Hepatocyte (in vitro differentiated cells): ENCODE data around the gene ANO9. TPM values are rescaled to one million over a fixed set of nuclear protein-coding genes. Genes with fewer than 3 reads are reported as not detected.

Source experiments
- DNase-seq: peaks from one replicate; pipeline ENCODE4 v3.0.0-alpha.2; 2016; ENCODE audit warnings: low spot score
- H2AFZ ChIP-seq: fragments of 200-600 bp; sonication (generic); 2 replicates; pipeline ENCODE4 v1.6.0; 2016; ENCODE audit warnings: antibody characterized with exemption, mild to moderate bottlenecking
- H3K27ac ChIP-seq: fragments of 200-600 bp; sonication (generic); 2 replicates; pipeline ENCODE4 v1.5.1; 2016; ENCODE audit warnings: mild to moderate bottlenecking
- H3K27me3 ChIP-seq: fragments of 200-600 bp; sonication (generic); 2 replicates; pipeline ENCODE4 v1.6.1; 2016
- H3K36me3 ChIP-seq: fragments of 200-600 bp; sonication (generic); replicated peaks from 2 replicates; pipeline ENCODE4 v1.5.1; 2016; ENCODE audit warnings: low read depth; ENCODE audit not compliant: insufficient read depth
- H3K4me1 ChIP-seq: fragments of 200-600 bp; sonication (generic); 2 replicates; pipeline ENCODE4 v1.5.1; 2016; ENCODE audit warnings: mild to moderate bottlenecking, moderate library complexity; ENCODE audit not compliant: insufficient read depth
- H3K4me2 ChIP-seq: fragments of 200-600 bp; sonication (generic); 2 replicates; pipeline ENCODE4 v1.6.0; 2016
- H3K4me3 ChIP-seq: fragments of 200-600 bp; sonication (generic); 2 replicates; pipeline ENCODE4 v1.5.1; 2016; ENCODE audit warnings: mild to moderate bottlenecking
- H3K79me2 ChIP-seq: fragments of 200-600 bp; sonication (generic); 2 replicates; pipeline ENCODE4 v1.6.0; 2017; ENCODE audit warnings: mild to moderate bottlenecking
- H3K9me2 ChIP-seq: fragments of 200-600 bp; sonication (generic); replicated peaks from 2 replicates; pipeline ENCODE4 v1.6.0; 2017; ENCODE audit warnings: mild to moderate bottlenecking; ENCODE audit not compliant: insufficient read depth
- H3K9me3 ChIP-seq: fragments of 200-600 bp; sonication (generic); 2 replicates; pipeline ENCODE4 v1.5.1; 2016; ENCODE audit warnings: low read depth, mild to moderate bottlenecking
- H4K20me1 ChIP-seq: fragments of 200-600 bp; sonication (generic); 2 replicates; pipeline ENCODE4 v1.6.0; 2016; ENCODE audit warnings: mild to moderate bottlenecking; ENCODE audit not compliant: insufficient read depth, poor library complexity, severe bottlenecking
- CTCF ChIP-seq: fragments of 200-600 bp; sonication (generic); IDR thresholded peaks from 2 replicates; pipeline ENCODE4 v1.5.1; 2016; ENCODE audit warnings: antibody characterized with exemption, mild to moderate bottlenecking; ENCODE audit not compliant: poor library complexity
- EZH2 ChIP-seq: fragments of 200-600 bp; sonication (generic); IDR thresholded peaks from 2 replicates; pipeline ENCODE4 v1.6.1; 2016; ENCODE audit warnings: antibody characterized with exemption, mild to moderate bottlenecking, borderline replicate concordance
- EZH2phosphoT487 ChIP-seq: fragments of 200-600 bp; sonication (generic); IDR thresholded peaks from one replicate; pipeline ENCODE4 v1.6.1; 2018; ENCODE audit warnings: antibody characterized with exemption, mild to moderate bottlenecking, low read depth, moderate library complexity; ENCODE audit not compliant: unreplicated experiment, severe bottlenecking
- WGBS: methylation state at CpG from one replicate; pipeline ENCODE4 v1.1.6; 2016; ENCODE audit warnings: low lambda C conversion rate; ENCODE audit errors: missing lambda C conversion rate; 5-methylcytosine and 5-hydroxymethylcytosine counted together
- polyA plus RNA-seq: library from polyadenylated mRNA; unstranded; fragments of >200 nt; fragmentation: Nextera tagmentation; extraction: Ambion mirVana; gene quantifications from 2 replicates; pipeline ENCODE4 v1.2.1, GENCODE V29; 2016
- total RNA-seq: library from RNA; depleted of rRNA; stranded (reverse); fragments of >200 nt; gene quantifications from 2 replicates; pipeline ENCODE4 v1.2.3, GENCODE V29; 2014

The ANO9 gene
- total and polyA plus RNA-seq, 2 experiments from 2014 or later = 21.2 to 35.7 TPM

GRCh38 chr11:468036-468435, 26.2 kb upstream of the ANO9 start:
- H3K27ac ChIP-seq = peak overlapping the region; percentile 93
- no peaks in the 10 kb centered on the region for H3K9me2 ChIP-seq
- no peaks in the 10 kb centered on the region for H3K27me3 ChIP-seq
- H3K79me2 ChIP-seq = peaks cover 18% of the 10 kb centered on the region
- H3K36me3 ChIP-seq = no peaks in the 10 kb centered on the region
- no peaks in the 10 kb centered on the region for H3K9me3 ChIP-seq
- H2AFZ ChIP-seq = no peak overlapping the region
- H3K4me2 ChIP-seq = no peak overlapping the region
- TF ChIP-seq CTCF (no peak), EZH2 (no peak), EZH2phosphoT487 (no peak)
- no peaks in the 10 kb centered on the region for H4K20me1 ChIP-seq
- no peak overlapping the region for H3K4me3 ChIP-seq
- WGBS = 82% methylated on average over 12 of the region's 12 CpGs
- H3K4me1 ChIP-seq = peaks cover 8% of the 10 kb centered on the region
- no peak for DNase-seq

- Histone ChIP-seq H3K36me3 (no peaks in the 10 kb centered on the region), H3K27me3 (no peaks in the 10 kb centered on the region), H2AFZ (no peak overlapping the region), H3K4me2 (no peak overlapping the region), H3K9me3 (no peaks in the 10 kb centered on the region), H3K4me3 (no peak overlapping the region), H3K79me2 (peaks cover 20% of the 10 kb centered on the region), H3K9me2 (no peaks in the 10 kb centered on the region), H3K27ac (no peak overlapping the region), H3K4me1 (peaks cover 8% of the 10 kb centered on the region), H4K20me1 (no peaks in the 10 kb centered on the region)
- 70% methylated on average over 9 of the region's 9 CpGs for WGBS
- no peak for DNase-seq
- no peak for TF ChIP-seq CTCF
- no peak for TF ChIP-seq EZH2phosphoT487
- no peak for TF ChIP-seq EZH2
These were observed 24.2 kb upstream of the ANO9 start for GRCh38 chr11:465896-466530.

- no peaks in the 10 kb centered on the region for H4K20me1 ChIP-seq
- no peaks in the 10 kb centered on the region for H3K27me3 ChIP-seq
- no peaks in the 10 kb centered on the region for H3K9me3 ChIP-seq
- no peak for DNase-seq
- no peak overlapping the region for H3K4me2 ChIP-seq
- peaks cover 7% of the 10 kb centered on the region for H3K4me1 ChIP-seq
- H3K4me3 ChIP-seq = no peak overlapping the region
- no peak overlapping the region for H3K27ac ChIP-seq
- TF ChIP-seq EZH2phosphoT487 (no peak), EZH2 (no peak), CTCF (no peak)
- no peaks in the 10 kb centered on the region for H3K36me3 ChIP-seq
- peaks cover 14% of the 10 kb centered on the region for H3K79me2 ChIP-seq
- 95% methylated on average over 24 of the region's 24 CpGs for WGBS
- H3K9me2 ChIP-seq = no peaks in the 10 kb centered on the region
- no peak overlapping the region for H2AFZ ChIP-seq
These were observed 22.5 kb upstream of the ANO9 start for GRCh38 chr11:464316-464715.
